H1 (cell line): ENCODE data around the gene PAQR7.

Experiments used
- ASH2L ChIP-seq: fragments of 200-600, 300-600 bp; sonication (generic); IDR thresholded peaks from one replicate; pipeline ENCODE4 v1.7.1; 2017; ENCODE audit warnings: low read length
- CTCF ChIP-seq, 3 experiments: IDR thresholded peaks; 1 replicate in 2 of 3; 2 replicates in 1 of 3; pipeline versions ENCODE4 v1.5.1 to v1.6.1; 2011; ENCODE audit warnings: low read length in 3 of 3, mild to moderate bottlenecking in 3 of 3, inconsistent platforms in 2 of 3, low read depth in 1 of 3, moderate library complexity in 1 of 3; ENCODE audit not compliant: insufficient read depth in 1 of 3; ENCODE audit errors: control extremely low read depth in 1 of 3
- EP300 ChIP-seq, 2 experiments: IDR thresholded peaks; 1 replicate in 1 of 2; 2 replicates in 1 of 2; pipeline ENCODE4 v1.6.1; 2011 to 2012; ENCODE audit warnings: low read depth in 2 of 2, low read length in 2 of 2, mild to moderate bottlenecking in 2 of 2, borderline replicate concordance in 1 of 2, inconsistent platforms in 1 of 2, moderate library complexity in 1 of 2
- POLR2AphosphoS5 ChIP-seq: IDR thresholded peaks from 2 replicates; pipeline ENCODE4 v1.6.1; 2011; ENCODE audit warnings: low read depth, low read length
- RAD21 ChIP-seq, 2 experiments: IDR thresholded peaks in 1 of 2; conservative IDR thresholded peaks in 1 of 2; 2 replicates each; pipeline ENCODE4 v1.6.1; 2011; ENCODE audit warnings: low read depth in 2 of 2, low read length in 2 of 2, improper control_type of control experiment in 1 of 2, inconsistent platforms in 1 of 2, mild to moderate bottlenecking in 1 of 2, moderate library complexity in 1 of 2

DNA sequence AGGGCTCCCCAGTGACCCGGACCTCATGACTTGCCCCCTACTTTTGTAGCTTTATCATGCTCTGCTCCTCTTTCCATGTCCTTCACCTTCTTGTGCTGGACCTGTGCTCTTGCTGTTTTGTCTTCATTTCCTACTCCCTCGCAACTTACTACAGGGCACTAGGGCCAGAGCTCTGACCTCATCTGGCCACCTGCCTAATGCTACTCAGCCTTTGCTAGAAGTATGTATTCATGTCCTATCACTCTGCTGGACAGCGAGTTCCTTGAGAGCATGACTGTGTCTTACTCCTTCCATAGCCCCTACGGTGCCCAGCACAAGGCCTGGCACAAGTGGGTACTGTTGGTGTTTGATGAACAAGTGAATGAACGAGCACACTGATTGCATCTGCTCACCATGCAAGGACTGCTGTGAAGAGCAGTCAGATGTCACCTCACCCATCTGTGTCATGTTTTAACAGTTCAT lies 53.8 kb downstream of the PAQR7 start:
- TF ChIP-seq CTCF (IDR thresholded peaks at IDR 0.05; ENCODE audit: control extremely low read depth in 1 of 3, insufficient read depth in 1 of 3, low read depth in 1 of 3, low read length in 3 of 3): no peak
- no peak for TF ChIP-seq POLR2AphosphoS5
- TF ChIP-seq RAD21 (IDR thresholded peaks at IDR 0.05 in 1 of 2, conservative IDR thresholded peaks at IDR 0.05 in 1 of 2; ENCODE audit: low read depth in 2 of 2, low read length in 2 of 2): no peak
- no peak for TF ChIP-seq ASH2L
- TF ChIP-seq EP300 (IDR thresholded peaks at IDR 0.05; ENCODE audit: borderline replicate concordance in 1 of 2, low read depth in 2 of 2, low read length in 2 of 2): no peak
